ENCODE measurements around the gene MORC1. TPM values are rescaled to one million over a fixed set of nuclear protein-coding genes. Genes with fewer than 3 reads are reported as not detected.

Gene MORC1
- total RNA-seq, 1 donor from 2014 or later: not detected

DNA sequence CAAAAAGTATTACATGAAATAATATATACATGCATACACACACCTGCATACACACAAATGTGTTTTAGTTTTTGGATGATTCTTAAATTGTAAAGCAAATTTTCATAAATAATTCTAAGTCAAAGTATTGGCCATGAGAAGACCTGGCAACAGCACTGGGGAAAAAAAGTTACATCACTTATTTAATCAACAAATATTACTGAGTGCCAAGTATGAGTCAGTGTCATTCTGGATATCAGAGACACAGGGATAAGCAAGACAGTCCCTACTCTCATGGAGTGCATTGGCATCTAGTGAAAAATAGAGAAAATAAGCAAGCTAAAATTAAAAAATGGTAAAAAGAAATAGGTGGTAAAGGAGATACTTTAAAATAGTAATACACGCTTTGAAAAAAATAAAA is 134.9 kb downstream of the MORC1 start:
- TF ChIP-seq, protein P1, sequence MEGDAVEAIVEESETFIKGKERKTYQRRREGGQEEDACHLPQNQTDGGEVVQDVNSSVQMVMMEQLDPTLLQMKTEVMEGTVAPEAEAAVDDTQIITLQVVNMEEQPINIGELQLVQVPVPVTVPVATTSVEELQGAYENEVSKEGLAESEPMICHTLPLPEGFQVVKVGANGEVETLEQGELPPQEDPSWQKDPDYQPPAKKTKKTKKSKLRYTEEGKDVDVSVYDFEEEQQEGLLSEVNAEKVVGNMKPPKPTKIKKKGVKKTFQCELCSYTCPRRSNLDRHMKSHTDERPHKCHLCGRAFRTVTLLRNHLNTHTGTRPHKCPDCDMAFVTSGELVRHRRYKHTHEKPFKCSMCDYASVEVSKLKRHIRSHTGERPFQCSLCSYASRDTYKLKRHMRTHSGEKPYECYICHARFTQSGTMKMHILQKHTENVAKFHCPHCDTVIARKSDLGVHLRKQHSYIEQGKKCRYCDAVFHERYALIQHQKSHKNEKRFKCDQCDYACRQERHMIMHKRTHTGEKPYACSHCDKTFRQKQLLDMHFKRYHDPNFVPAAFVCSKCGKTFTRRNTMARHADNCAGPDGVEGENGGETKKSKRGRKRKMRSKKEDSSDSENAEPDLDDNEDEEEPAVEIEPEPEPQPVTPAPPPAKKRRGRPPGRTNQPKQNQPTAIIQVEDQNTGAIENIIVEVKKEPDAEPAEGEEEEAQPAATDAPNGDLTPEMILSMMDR (IDR thresholded peaks at IDR 0.05): no peak
- ATAC-seq (no peak), DNase-seq (no peak)
- H3K9me3 ChIP-seq: no peaks in the 10 kb centered on the region
- no peak overlapping the region for H3K4me3 ChIP-seq
- no peaks in the 10 kb centered on the region for H3K27me3 ChIP-seq (ENCODE audit: low read depth)
- no peak overlapping the region for H3K27ac ChIP-seq
- H3K4me1 ChIP-seq: no peaks in the 10 kb centered on the region
- intact Hi-C loops (cut with DNase I): no loop called here
- no peaks in the 10 kb centered on the region for H3K36me3 ChIP-seq

DNA sequence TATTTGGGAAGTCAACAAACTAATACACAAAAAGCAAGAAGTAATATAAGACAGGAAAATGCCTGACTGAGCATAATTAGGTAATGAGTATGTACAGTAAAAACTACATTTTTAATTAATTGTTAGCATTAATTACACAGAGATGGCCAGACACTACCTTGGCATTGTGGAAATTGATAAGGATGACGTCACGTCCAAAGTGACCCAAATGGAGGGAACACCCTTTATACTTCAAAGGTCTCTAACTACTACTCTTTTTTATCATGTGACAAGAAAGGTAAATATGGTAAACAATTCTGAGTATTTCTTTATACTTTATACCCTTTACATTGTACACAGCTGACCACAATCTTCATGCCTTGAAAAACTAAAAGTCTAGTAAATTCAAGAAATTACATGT is 141.9 kb downstream of the MORC1 start:
- Histone ChIP-seq H3K36me3 (no peaks in the 10 kb centered on the region), H3K9me3 (no peaks in the 10 kb centered on the region), H3K27me3 (ENCODE audit: low read depth) (no peaks in the 10 kb centered on the region), H3K4me3 (no peak overlapping the region), H3K4me1 (no peaks in the 10 kb centered on the region), H3K27ac (no peak overlapping the region)
- ATAC-seq: no peak
- intact Hi-C loops (cut with DNase I): no loop called here
- DNase-seq: no peak
- TF ChIP-seq, protein P1 (IDR thresholded peaks at IDR 0.05): no peak

DNA sequence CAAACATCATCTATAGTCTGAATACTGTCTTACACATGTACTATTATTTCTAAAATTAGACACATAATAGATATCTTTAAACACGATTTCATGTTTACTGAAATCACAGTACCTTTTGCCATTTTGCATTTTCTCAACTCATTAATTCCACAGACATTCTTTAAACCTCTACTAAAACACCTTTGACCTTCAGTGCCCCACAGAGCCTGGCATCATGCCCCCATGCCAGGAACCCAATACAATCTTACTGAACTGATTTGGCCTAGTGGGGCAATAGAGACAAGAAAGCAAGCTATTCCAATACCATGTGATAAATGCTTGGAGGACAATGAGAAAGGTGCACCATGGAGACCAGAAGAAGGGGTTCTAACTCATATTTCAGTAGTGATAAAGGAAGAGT is 144.9 kb downstream of the MORC1 start:
- no peaks in the 10 kb centered on the region for H3K9me3 ChIP-seq
- intact Hi-C loops (cut with DNase I): no loop called here
- H3K27ac ChIP-seq: no peak overlapping the region
- no peaks in the 10 kb centered on the region for H3K27me3 ChIP-seq (ENCODE audit: low read depth)
- no peak overlapping the region for H3K4me3 ChIP-seq
- no peaks in the 10 kb centered on the region for H3K4me1 ChIP-seq
- no peak for DNase-seq
- no peak for ATAC-seq
- TF ChIP-seq, protein P1 (IDR thresholded peaks at IDR 0.05): no peak
- H3K36me3 ChIP-seq: no peaks in the 10 kb centered on the region

DNA sequence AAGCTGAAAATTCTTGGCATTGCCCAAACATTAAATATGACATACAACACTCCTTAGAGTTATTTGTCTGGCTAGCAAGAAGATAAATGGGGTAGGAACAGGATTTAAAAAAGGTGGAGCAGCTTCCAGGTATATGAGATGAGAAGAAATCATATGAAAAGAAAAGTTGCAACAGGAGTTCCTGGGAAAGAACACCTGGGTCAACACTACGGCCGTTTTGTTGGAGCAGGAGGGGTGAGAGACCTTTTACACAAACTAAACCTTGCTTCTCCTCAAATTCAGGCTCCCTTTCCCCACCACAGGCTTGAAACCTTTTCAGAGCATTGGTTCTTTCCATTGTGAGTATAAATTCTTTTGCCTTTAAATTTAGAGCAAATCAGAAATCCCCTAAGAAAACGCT is 145.5 kb downstream of the MORC1 start:
- H3K36me3 ChIP-seq: no peaks in the 10 kb centered on the region
- no peak for DNase-seq
- H3K27me3 ChIP-seq (ENCODE audit: low read depth): no peaks in the 10 kb centered on the region
- H3K4me1 ChIP-seq: no peaks in the 10 kb centered on the region
- intact Hi-C loops (cut with DNase I): no loop called here
- H3K4me3 ChIP-seq: no peak overlapping the region
- no peaks in the 10 kb centered on the region for H3K9me3 ChIP-seq
- no peak overlapping the region for H3K27ac ChIP-seq
- ATAC-seq: no peak
- TF ChIP-seq, protein P1 (IDR thresholded peaks at IDR 0.05): no peak

GRCh38 chr3:108970561-108970960 is 147.4 kb downstream of the MORC1 start:
- H3K27me3 ChIP-seq (ENCODE audit: low read depth): no peaks in the 10 kb centered on the region
- TF ChIP-seq, protein P1 (IDR thresholded peaks at IDR 0.05): no peak
- no peak overlapping the region for H3K27ac ChIP-seq
- DNase-seq: no peak
- intact Hi-C loops (cut with DNase I): no loop called here
- H3K4me1 ChIP-seq: no peaks in the 10 kb centered on the region
- H3K9me3 ChIP-seq: no peaks in the 10 kb centered on the region
- no peak for ATAC-seq
- no peaks in the 10 kb centered on the region for H3K36me3 ChIP-seq
- H3K4me3 ChIP-seq: no peak overlapping the region

- no peaks in the 10 kb centered on the region for H3K36me3 ChIP-seq
- DNase-seq (no peak), ATAC-seq (no peak)
- H3K9me3 ChIP-seq: no peaks in the 10 kb centered on the region
- H3K4me1 ChIP-seq: no peaks in the 10 kb centered on the region
- H3K4me3 ChIP-seq: no peak overlapping the region
- TF ChIP-seq, protein P1 (IDR thresholded peaks at IDR 0.05): no peak
- no peak overlapping the region for H3K27ac ChIP-seq
- intact Hi-C loops (cut with DNase I): no loop called here
- H3K27me3 ChIP-seq (ENCODE audit: low read depth): no peaks in the 10 kb centered on the region
Observed at GRCh38 chr3:108966773-108967172, 151.2 kb downstream of the MORC1 start.

Measured in lower lobe of right lung (tissue), 2 donors.